ENCODE results near the gene STARD13.

The STARD13 gene

GRCh38 chr13:33261387-33262061, 24.0 kb downstream of the STARD13 start:
- Histone ChIP-seq H3K9me3 (ENCODE audit: control insufficient read depth, insufficient read depth, low read length) (no peaks in the 10 kb centered on the region), H3K9ac (ENCODE audit: low read depth, low read length) (no peak overlapping the region), H3K36me3 (ENCODE audit: insufficient read depth, low read length) (no peaks in the 10 kb centered on the region), H3K4me1 (ENCODE audit: insufficient read depth, low read length) (peaks cover 41% of the 10 kb centered on the region)

- H3K4me1 ChIP-seq (ENCODE audit: insufficient read depth, low read length) = peaks cover 41% of the 10 kb centered on the region
- H3K36me3 ChIP-seq (ENCODE audit: insufficient read depth, low read length) = no peaks in the 10 kb centered on the region
- no peaks in the 10 kb centered on the region for H3K9me3 ChIP-seq (ENCODE audit: control insufficient read depth, insufficient read depth, low read length)
- H3K9ac ChIP-seq (ENCODE audit: low read depth, low read length) = no peak overlapping the region
Measured at GRCh38 chr13:33260168-33261098, 25.1 kb downstream of the STARD13 start.

- H3K36me3 ChIP-seq (ENCODE audit: insufficient read depth, low read length) = no peaks in the 10 kb centered on the region
- H3K4me1 ChIP-seq (ENCODE audit: insufficient read depth, low read length) = peaks cover 35% of the 10 kb centered on the region
- H3K9me3 ChIP-seq (ENCODE audit: control insufficient read depth, insufficient read depth, low read length) = no peaks in the 10 kb centered on the region
- H3K9ac ChIP-seq (ENCODE audit: low read depth, low read length) = no peak overlapping the region
Measured at GRCh38 chr13:33259296-33259695, 26.3 kb downstream of the STARD13 start.

- H3K36me3 ChIP-seq (ENCODE audit: insufficient read depth, low read length) = no peaks in the 10 kb centered on the region
- peaks cover 30% of the 10 kb centered on the region for H3K4me1 ChIP-seq (ENCODE audit: insufficient read depth, low read length)
- H3K9me3 ChIP-seq (ENCODE audit: control insufficient read depth, insufficient read depth, low read length) = no peaks in the 10 kb centered on the region
- H3K9ac ChIP-seq (ENCODE audit: low read depth, low read length) = no peak overlapping the region
Measured at GRCh38 chr13:33258808-33259193, 26.8 kb downstream of the STARD13 start.

- H3K9ac ChIP-seq (ENCODE audit: low read depth, low read length) = no peak overlapping the region
- H3K36me3 ChIP-seq (ENCODE audit: insufficient read depth, low read length) = no peaks in the 10 kb centered on the region
- no peaks in the 10 kb centered on the region for H3K9me3 ChIP-seq (ENCODE audit: control insufficient read depth, insufficient read depth, low read length)
- peaks cover 27% of the 10 kb centered on the region for H3K4me1 ChIP-seq (ENCODE audit: insufficient read depth, low read length)
Measured at GRCh38 chr13:33257841-33258807, 27.4 kb downstream of the STARD13 start.

- Histone ChIP-seq H3K36me3 (ENCODE audit: insufficient read depth, low read length) (no peaks in the 10 kb centered on the region), H3K9ac (ENCODE audit: low read depth, low read length) (no peak overlapping the region), H3K9me3 (ENCODE audit: control insufficient read depth, insufficient read depth, low read length) (no peaks in the 10 kb centered on the region), H3K4me1 (ENCODE audit: insufficient read depth, low read length) (peaks cover 17% of the 10 kb centered on the region)
Measured at GRCh38 chr13:33256148-33256840, 29.3 kb downstream of the STARD13 start.

GRCh38 chr13:33252135-33252534, 33.4 kb downstream of the STARD13 start:
- Histone ChIP-seq H3K4me1 (ENCODE audit: insufficient read depth, low read length) (no peaks in the 10 kb centered on the region; the same call in 1 of the 2 replicates), H3K36me3 (ENCODE audit: insufficient read depth, low read length) (no peaks in the 10 kb centered on the region), H3K9ac (ENCODE audit: low read depth, low read length) (no peak overlapping the region), H3K9me3 (ENCODE audit: control insufficient read depth, insufficient read depth, low read length) (no peaks in the 10 kb centered on the region)

- no peaks in the 10 kb centered on the region; the same call in 1 of the 2 replicates for H3K4me1 ChIP-seq (ENCODE audit: insufficient read depth, low read length)
- H3K36me3 ChIP-seq (ENCODE audit: insufficient read depth, low read length) = no peaks in the 10 kb centered on the region
- no peaks in the 10 kb centered on the region for H3K9me3 ChIP-seq (ENCODE audit: control insufficient read depth, insufficient read depth, low read length)
- no peak overlapping the region for H3K9ac ChIP-seq (ENCODE audit: low read depth, low read length)
Measured at GRCh38 chr13:33251131-33251661, 34.4 kb downstream of the STARD13 start.

GRCh38 chr13:33250609-33251008, 34.9 kb downstream of the STARD13 start:
- H3K4me1 ChIP-seq (ENCODE audit: insufficient read depth, low read length) = no peaks in the 10 kb centered on the region
- H3K36me3 ChIP-seq (ENCODE audit: insufficient read depth, low read length) = no peaks in the 10 kb centered on the region
- H3K9ac ChIP-seq (ENCODE audit: low read depth, low read length) = no peak overlapping the region
- no peaks in the 10 kb centered on the region for H3K9me3 ChIP-seq (ENCODE audit: control insufficient read depth, insufficient read depth, low read length)

GRCh38 chr13:33249894-33250293, 35.7 kb downstream of the STARD13 start:
- Histone ChIP-seq H3K4me1 (ENCODE audit: insufficient read depth, low read length) (no peaks in the 10 kb centered on the region), H3K36me3 (ENCODE audit: insufficient read depth, low read length) (no peaks in the 10 kb centered on the region), H3K9me3 (ENCODE audit: control insufficient read depth, insufficient read depth, low read length) (no peaks in the 10 kb centered on the region), H3K9ac (ENCODE audit: low read depth, low read length) (no peak overlapping the region)

- H3K36me3 ChIP-seq (ENCODE audit: insufficient read depth, low read length) = no peaks in the 10 kb centered on the region; the same call in 1 of the 2 replicates
- H3K9me3 ChIP-seq (ENCODE audit: control insufficient read depth, insufficient read depth, low read length) = no peaks in the 10 kb centered on the region
- no peaks in the 10 kb centered on the region for H3K4me1 ChIP-seq (ENCODE audit: insufficient read depth, low read length)
- H3K9ac ChIP-seq (ENCODE audit: low read depth, low read length) = no peak overlapping the region
Measured at GRCh38 chr13:33249066-33249465, 36.5 kb downstream of the STARD13 start.

GRCh38 chr13:33245505-33246158, 39.9 kb downstream of the STARD13 start:
- no peaks in the 10 kb centered on the region for H3K9me3 ChIP-seq (ENCODE audit: control insufficient read depth, insufficient read depth, low read length)
- no peaks in the 10 kb centered on the region for H3K4me1 ChIP-seq (ENCODE audit: insufficient read depth, low read length)
- H3K9ac ChIP-seq (ENCODE audit: low read depth, low read length) = no peak overlapping the region
- no peaks in the 10 kb centered on the region; the same call in 1 of the 2 replicates for H3K36me3 ChIP-seq (ENCODE audit: insufficient read depth, low read length)

GRCh38 chr13:33244907-33245287, 40.7 kb downstream of the STARD13 start:
- Histone ChIP-seq H3K9me3 (ENCODE audit: control insufficient read depth, insufficient read depth, low read length) (peaks cover 1% of the 10 kb centered on the region), H3K9ac (ENCODE audit: low read depth, low read length) (no peak overlapping the region), H3K36me3 (ENCODE audit: insufficient read depth, low read length) (no peaks in the 10 kb centered on the region; the same call in 1 of the 2 replicates), H3K4me1 (ENCODE audit: insufficient read depth, low read length) (no peaks in the 10 kb centered on the region)

Measured in ES-I3 (cell line).